Endothelial cell of umbilical vein (primary cell): Measurements from ENCODE around the gene TESPA1. TPM values are rescaled to one million over a fixed set of nuclear protein-coding genes. Genes with fewer than 3 reads are reported as not detected.

ENCODE experiments used
- BruUV-seq: library from RNA; stranded (reverse); fragments of 400-500 nt; replicated peaks from 2 replicates; lab custom pipeline; 2021; lab: Mats Ljungman, UMichigan
- CTCF ChIA-PET: fragments of 300-600, 350-600 bp; sonication (Branson Sonifier 250); formaldehyde crosslinking; loops from one replicate; lab custom pipeline; 2021; ENCODE audit warnings: antibody characterized with exemption, inconsistent platforms; lab: Charles Lee
- POLR2A ChIA-PET: fragments of 300-600, 350-600 bp; sonication (Branson Sonifier 250); formaldehyde crosslinking; loops from one replicate; lab custom pipeline; 2021; ENCODE audit warnings: antibody characterized with exemption, inconsistent platforms; lab: Charles Lee
- DNase-seq: peaks from one replicate; pipeline ENCODE4 v3.0.0-alpha.2; 2011; ENCODE audit warnings: low read depth, low spot score
- FAIRE-seq: peaks from 2 replicates; lab custom pipeline; 2011; peaks lifted over from hg19 to GRCh38; lab: Jason Lieb, UNC
- H2AFZ ChIP-seq: 2 replicates; pipeline ENCODE4 v1.6.0; 2012; ENCODE audit warnings: low read depth, low read length, control low read depth, inconsistent platforms
- H3K27ac ChIP-seq: 2 replicates; pipeline ENCODE4 v1.5.1; 2011; ENCODE audit warnings: low read depth, mild to moderate bottlenecking, control low read depth, low read length, moderate library complexity; ENCODE audit not compliant: insufficient read depth
- H3K27me3 ChIP-seq, 2 experiments: 2 replicates each; pipeline versions ENCODE4 v1.6.0 to v1.6.1; 2011; ENCODE audit warnings: low read length in 2 of 2, mixed read lengths in 1 of 2; ENCODE audit not compliant: control insufficient read depth in 2 of 2, insufficient read depth in 2 of 2
- H3K36me3 ChIP-seq, 2 experiments: 2 replicates in 1 of 2; 3 replicates in 1 of 2; pipeline ENCODE4 v1.5.1; 2011; ENCODE audit warnings: low read length in 2 of 2, mild to moderate bottlenecking in 1 of 2, moderate library complexity in 1 of 2; ENCODE audit not compliant: control insufficient read depth in 2 of 2, insufficient read depth in 2 of 2; ENCODE audit errors: extremely low read depth in 1 of 2
- H3K4me1 ChIP-seq: 3 replicates; pipeline ENCODE4 v1.5.1; 2011; ENCODE audit warnings: mild to moderate bottlenecking, low read length; ENCODE audit not compliant: control insufficient read depth, insufficient read depth; ENCODE audit errors: extremely low read depth
- H3K4me2 ChIP-seq: 2 replicates; pipeline ENCODE4 v1.6.1; 2011; ENCODE audit warnings: low read length, control low read depth, mixed read lengths; ENCODE audit not compliant: insufficient read depth
- H3K4me3 ChIP-seq, 3 experiments: fragments of 200-600 bp in 1 of 3; sonication (generic), shearing (Covaris generic) in 1 of 3; replicated peaks in 1 of 3; 2 replicates each; pipeline ENCODE4 v1.5.1; 2011 to 2016; ENCODE audit warnings: control low read depth in 3 of 3, low read length in 3 of 3, mild to moderate bottlenecking in 2 of 3, inconsistent platforms in 1 of 3, low read depth in 1 of 3, moderate library complexity in 1 of 3; ENCODE audit not compliant: insufficient read depth in 1 of 3
- H3K79me2 ChIP-seq: 2 replicates; pipeline ENCODE4 v1.6.0; 2012; ENCODE audit warnings: low read length, inconsistent platforms; ENCODE audit not compliant: control insufficient read depth, insufficient read depth
- H3K9ac ChIP-seq: replicated peaks from 2 replicates; pipeline ENCODE3; 2011; ENCODE audit warnings: low read length, control low read depth; ENCODE audit not compliant: insufficient read depth; ENCODE audit errors: extremely low read depth
- H3K9me1 ChIP-seq: replicated peaks from 3 replicates; pipeline ENCODE4 v1.6.0; 2011; ENCODE audit warnings: mild to moderate bottlenecking, low read length; ENCODE audit not compliant: control insufficient read depth, insufficient read depth; ENCODE audit errors: extremely low read depth
- H3K9me3 ChIP-seq: replicated peaks from 2 replicates; pipeline ENCODE4 v1.5.1; 2012; ENCODE audit warnings: low read length, inconsistent platforms; ENCODE audit not compliant: control insufficient read depth, insufficient read depth
- H4K20me1 ChIP-seq: replicated peaks from 2 replicates; pipeline ENCODE3; 2011; ENCODE audit warnings: mild to moderate bottlenecking, low read length; ENCODE audit not compliant: control insufficient read depth, insufficient read depth; ENCODE audit errors: extremely low read depth
- CTCF ChIP-seq, 2 donors: IDR thresholded peaks; 1 replicate in 1 of 2; 2 replicates in 1 of 2; pipeline ENCODE4 v1.5.1; 2011; ENCODE audit warnings: low read length in 2 of 2, mild to moderate bottlenecking in 2 of 2, moderate library complexity in 2 of 2, control low read depth in 1 of 2, inconsistent platforms in 1 of 2, low read depth in 1 of 2; ENCODE audit not compliant: insufficient read depth in 1 of 2; ENCODE audit errors: extremely low read depth in 1 of 2
- EZH2 ChIP-seq: IDR thresholded peaks from 2 replicates; pipeline ENCODE4 v1.6.1; 2012; ENCODE audit warnings: borderline replicate concordance, low read depth, mild to moderate bottlenecking, moderate library complexity, low read length, inconsistent platforms; ENCODE audit not compliant: severe bottlenecking
- FOS ChIP-seq: IDR thresholded peaks from 2 replicates; pipeline ENCODE4 v1.6.1; 2011; ENCODE audit warnings: mild to moderate bottlenecking, low read length, moderate library complexity, borderline replicate concordance; ENCODE audit not compliant: insufficient read depth
- GATA2 ChIP-seq: IDR thresholded peaks from 2 replicates; pipeline ENCODE4 v1.7.0; 2011; ENCODE audit warnings: low read depth, mild to moderate bottlenecking, moderate library complexity, mixed read lengths, low read length; ENCODE audit not compliant: insufficient read length, insufficient read depth
- JUN ChIP-seq: IDR thresholded peaks from 2 replicates; pipeline ENCODE4 v1.6.1; 2011; ENCODE audit warnings: borderline replicate concordance, low read depth; ENCODE audit not compliant: insufficient read length, insufficient read depth
- MAX ChIP-seq: IDR thresholded peaks from 2 replicates; pipeline ENCODE4 v1.6.1; 2011; ENCODE audit not compliant: insufficient read depth, insufficient read length
- MYC ChIP-seq: IDR thresholded peaks from one replicate; pipeline ENCODE4 v1.6.1; 2011; ENCODE audit warnings: mild to moderate bottlenecking, low read depth, low read length
- POLR2A ChIP-seq: IDR thresholded peaks from 2 replicates; pipeline ENCODE4 v1.6.1; 2012; ENCODE audit warnings: low read depth, mild to moderate bottlenecking, control low read depth, low read length
- POLR2AphosphoS5 ChIP-seq: IDR thresholded peaks from 2 replicates; pipeline ENCODE4 v1.6.1; 2012; ENCODE audit warnings: low read depth, mild to moderate bottlenecking, control low read depth, low read length, moderate library complexity; ENCODE audit not compliant: insufficient read depth
- dilution Hi-C: fragments of 300-500 bp; cut with MboI; formaldehyde crosslinking; loops from one replicate; pipeline ENCODE4 v1.15.0; 2019; ENCODE audit warnings: low sequenced_read_pairs; ENCODE audit not compliant: extremely low pct_ligation_motif_present
- intact Hi-C: fragments of 100-400 bp; cut with micrococcal nuclease; formaldehyde crosslinking; loops from one replicate; pipeline ENCODE4 v1.10.0; 2022
- polyA plus RNA-seq, 4 experiments: library from polyadenylated mRNA; depleted of rRNA in 3 of 4; stranded (reverse) in 3 of 4; unstranded in 1 of 4; fragments of >200 nt; gene quantifications; 2 replicates each; pipeline versions ENCODE4 v1.2.1 to v1.2.3, GENCODE V29; 2011 to 2012; ENCODE audit warnings: missing spikeins in 1 of 4
- total RNA-seq: library from RNA; stranded (reverse); gene quantifications from 2 replicates; pipeline ENCODE4 v1.2.3, GENCODE V29; 2021

The TESPA1 gene
- total and polyA plus RNA-seq, 2 donors (not counting 3 experiments of a cell fraction or from before 2014, with no cell fraction given): not detected

DNA sequence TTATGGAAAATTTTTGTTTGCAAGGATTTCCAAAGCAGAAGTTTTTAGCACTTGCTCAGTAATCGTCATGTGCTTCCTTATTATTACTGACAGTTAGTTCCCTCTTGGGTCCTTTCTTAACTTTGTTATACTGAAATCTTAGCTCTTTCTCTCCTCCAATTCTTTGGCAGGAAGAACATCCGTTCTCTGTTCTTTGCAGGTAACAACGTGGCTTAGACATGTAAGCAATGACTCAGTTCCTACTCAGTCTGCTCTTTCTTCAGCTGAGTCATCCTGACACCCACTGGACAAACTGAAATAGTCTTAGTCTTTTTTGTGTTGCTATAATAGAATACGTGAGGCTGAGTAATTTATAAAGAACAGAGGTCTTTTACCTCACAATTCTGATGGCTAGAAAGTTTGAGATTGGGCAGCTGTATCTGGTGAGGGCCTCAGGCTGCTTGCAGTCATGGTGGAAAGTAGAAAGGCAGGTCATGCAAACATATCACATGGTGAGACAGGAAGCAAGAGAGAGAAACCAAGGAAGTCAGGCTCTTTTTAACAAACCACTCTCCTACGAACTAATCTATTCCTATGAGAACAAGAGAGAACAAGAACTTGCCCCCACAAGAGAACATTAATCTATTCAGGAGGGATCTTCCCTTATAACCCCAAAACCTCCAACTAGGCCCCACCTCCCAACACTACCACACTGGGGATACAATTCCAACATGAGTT, 49.2 kb downstream of the TESPA1 start:
- no peak overlapping the region for H3K4me3 ChIP-seq

More for the DNA sequence above, 49.2 kb downstream of the TESPA1 start:
- Histone ChIP-seq H3K9ac (peak overlapping the region; percentile 30), H3K36me3 (no peaks in the 10 kb centered on the region), H3K9me3 (no peaks in the 10 kb centered on the region), H3K27me3 (no peaks in the 10 kb centered on the region), H3K79me2 (no peaks in the 10 kb centered on the region), H3K27ac (peak overlapping the region; percentile 88), H2AFZ (peak overlapping the region; percentile 76), H3K4me2 (peak overlapping the region; percentile 49), H4K20me1 (no peaks in the 10 kb centered on the region), H3K9me1 (no peaks in the 10 kb centered on the region), H3K4me1 (peaks cover 27% of the 10 kb centered on the region)
- intact Hi-C loops: loop anchor here (1.0 kb wide), 1 partner anchor 81 kb away; the partner anchor contains the start of gene MUCL1
- FAIRE-seq (peak; percentile 98), DNase-seq (peak; percentile 67)
- no peak for TF ChIP-seq GATA2
- TF ChIP-seq EZH2: no peak
- peak; percentile 54 for TF ChIP-seq POLR2AphosphoS5
- no peak for TF ChIP-seq MAX
- TF ChIP-seq FOS: peak; percentile 98
- TF ChIP-seq CTCF (IDR thresholded peaks at IDR 0.05; ENCODE audit: extremely low read depth in 1 of 2, insufficient read depth in 1 of 2, low read depth in 1 of 2, low read length in 2 of 2): no peak
- TF ChIP-seq POLR2A: no peak
- no peak for TF ChIP-seq MYC
- TF ChIP-seq JUN: peak; percentile 70
- ChIA-PET CTCF (interaction anchor here (1.0 to 1.3 kb wide), 3 partner anchors 22 to 58 kb away, joined by 3 to 4 read pairs (median 3); no protein-coding TSS in a partner anchor), POLR2A (no interaction called here)
- dilution Hi-C loops: no loop called here
- TSS peak; percentile 96 for BruUV-seq
